Measurements from ENCODE around the gene ALKBH5.

The ALKBH5 gene

GRCh38 chr17:18187226-18187625 is 3.6 kb downstream of the ALKBH5 start:
- H3K9me2 ChIP-seq (replicated peaks; ENCODE audit: control insufficient read depth, low read length), result no peaks in the 10 kb centered on the region
- no peaks in the 10 kb centered on the region for H3K9me3 ChIP-seq (ENCODE audit: control insufficient read depth, insufficient read depth, low read length)
- TF ChIP-seq CTCF (IDR thresholded peaks at IDR 0.05; ENCODE audit: low read depth, low read length, poor library complexity, severe bottlenecking) (no peak), EZH2phosphoT487 (IDR thresholded peaks at IDR 0.05; ENCODE audit: borderline replicate concordance, low read length) (no peak)
- H4K20me1 ChIP-seq (ENCODE audit: control insufficient read depth, insufficient read depth, low read depth, low read length), result peaks cover 41% of the 10 kb centered on the region
- H3K4me1 ChIP-seq (ENCODE audit: control insufficient read depth, low read length), result peaks cover 42% of the 10 kb centered on the region
- H3K4me3 ChIP-seq (ENCODE audit: low read length), result peak overlapping the region; percentile 92
- H3K79me2 ChIP-seq (ENCODE audit: control insufficient read depth, low read length), result peaks cover 85% of the 10 kb centered on the region
- H3F3A ChIP-seq (ENCODE audit: control insufficient read depth, insufficient read depth), result no peaks in the 10 kb centered on the region
- no peak overlapping the region for H3K27ac ChIP-seq (ENCODE audit: low read depth, low read length)
- H3K27me3 ChIP-seq (ENCODE audit: control insufficient read depth, low read length), result no peaks in the 10 kb centered on the region
- peak overlapping the region; percentile 93 for H3K4me2 ChIP-seq (ENCODE audit: low read length)
- H3K36me3 ChIP-seq (ENCODE audit: control insufficient read depth, low read length), result peaks cover 79% of the 10 kb centered on the region

GRCh38 chr17:18187821-18188761 is 4.5 kb downstream of the ALKBH5 start:
- Histone ChIP-seq H3K9me2 (replicated peaks; ENCODE audit: control insufficient read depth, low read length) (no peaks in the 10 kb centered on the region), H3K27me3 (ENCODE audit: control insufficient read depth, low read length) (no peaks in the 10 kb centered on the region), H3K9me3 (ENCODE audit: control insufficient read depth, insufficient read depth, low read length) (no peaks in the 10 kb centered on the region), H3K36me3 (ENCODE audit: control insufficient read depth, low read length) (peaks cover 86% of the 10 kb centered on the region), H4K20me1 (ENCODE audit: control insufficient read depth, insufficient read depth, low read depth, low read length) (peaks cover 41% of the 10 kb centered on the region), H3K27ac (ENCODE audit: low read depth, low read length) (no peak overlapping the region), H3K4me1 (ENCODE audit: control insufficient read depth, low read length) (peaks cover 36% of the 10 kb centered on the region), H3F3A (ENCODE audit: control insufficient read depth, insufficient read depth) (0 out of 2 replicates have a peak, but pooled peaks cover 2% of the 10 kb centered on the region), H3K4me2 (ENCODE audit: low read length) (peak overlapping the region; percentile 93), H3K79me2 (ENCODE audit: control insufficient read depth, low read length) (peaks cover 94% of the 10 kb centered on the region), H3K4me3 (ENCODE audit: low read length) (peak overlapping the region; percentile 92)
- TF ChIP-seq CTCF (IDR thresholded peaks at IDR 0.05; ENCODE audit: low read depth, low read length, poor library complexity, severe bottlenecking), result no peak
- no peak for TF ChIP-seq EZH2phosphoT487 (IDR thresholded peaks at IDR 0.05; ENCODE audit: borderline replicate concordance, low read length)

GRCh38 chr17:18190628-18191235 is 7.1 kb downstream of the ALKBH5 start:
- Histone ChIP-seq H3K27me3 (ENCODE audit: control insufficient read depth, low read length) (no peaks in the 10 kb centered on the region), H3K4me2 (ENCODE audit: low read length) (no peak overlapping the region; the same call in 1 of the 2 replicates), H3K9me2 (replicated peaks; ENCODE audit: control insufficient read depth, low read length) (no peaks in the 10 kb centered on the region), H3K79me2 (ENCODE audit: control insufficient read depth, low read length) (peaks cover 97% of the 10 kb centered on the region), H3K36me3 (ENCODE audit: control insufficient read depth, low read length) (peaks cover 86% of the 10 kb centered on the region), H3K4me3 (ENCODE audit: low read length) (no peak overlapping the region), H4K20me1 (ENCODE audit: control insufficient read depth, insufficient read depth, low read depth, low read length) (peaks cover 39% of the 10 kb centered on the region), H3F3A (ENCODE audit: control insufficient read depth, insufficient read depth) (0 out of 2 replicates have a peak, but pooled peaks cover 2% of the 10 kb centered on the region), H3K9me3 (ENCODE audit: control insufficient read depth, insufficient read depth, low read length) (no peaks in the 10 kb centered on the region), H3K4me1 (ENCODE audit: control insufficient read depth, low read length) (peaks cover 33% of the 10 kb centered on the region), H3K27ac (ENCODE audit: low read depth, low read length) (no peak overlapping the region)
- TF ChIP-seq EZH2phosphoT487 (IDR thresholded peaks at IDR 0.05; ENCODE audit: borderline replicate concordance, low read length) (no peak), CTCF (IDR thresholded peaks at IDR 0.05; ENCODE audit: low read depth, low read length, poor library complexity, severe bottlenecking) (no peak)
